ENCODE data around the gene KLHL29. TPM values are rescaled to one million over a fixed set of nuclear protein-coding genes. Genes with fewer than 3 reads are reported as not detected.

KLHL29 gene
- total RNA-seq, 1 donor from 2014 or later = 8.0 TPM

DNA sequence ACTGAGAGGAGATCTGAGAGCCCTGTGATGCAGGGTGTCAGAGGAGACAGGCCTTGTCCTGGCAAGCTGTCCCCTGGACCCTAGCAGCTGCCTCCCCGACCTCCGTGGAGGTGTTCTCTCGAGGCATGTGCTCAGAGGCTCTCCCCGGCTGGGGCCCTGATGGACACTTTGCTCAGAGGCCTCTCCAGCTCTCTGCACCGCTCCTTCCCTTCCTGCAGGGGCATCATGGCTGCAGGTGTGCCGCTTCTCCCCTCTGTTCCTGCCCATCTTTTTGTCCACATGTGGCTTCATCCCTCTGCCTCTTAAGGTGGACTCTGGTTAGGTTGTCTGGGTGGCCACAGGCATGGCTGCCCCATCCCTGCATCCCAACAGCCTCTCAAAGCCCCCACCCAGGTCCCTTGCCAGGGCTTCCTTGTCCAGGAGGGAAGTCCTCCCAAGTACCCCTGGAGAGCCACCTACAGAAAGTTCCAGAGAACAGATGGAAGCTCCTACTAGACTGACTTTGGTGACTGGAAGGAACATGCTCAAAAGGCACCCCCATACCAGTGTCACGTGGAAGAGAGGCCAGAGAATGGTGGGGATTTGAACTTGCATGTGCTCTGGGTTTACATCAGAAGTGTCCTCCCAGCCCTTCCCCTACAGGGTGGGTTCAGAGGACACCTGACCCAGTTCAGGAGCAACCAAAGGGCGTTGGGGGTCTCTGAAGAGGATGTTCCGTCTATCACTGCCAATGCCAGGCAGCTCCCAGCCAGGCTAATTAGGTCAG is 120.4 kb downstream of the KLHL29 start:
- TF ChIP-seq, protein P1, sequence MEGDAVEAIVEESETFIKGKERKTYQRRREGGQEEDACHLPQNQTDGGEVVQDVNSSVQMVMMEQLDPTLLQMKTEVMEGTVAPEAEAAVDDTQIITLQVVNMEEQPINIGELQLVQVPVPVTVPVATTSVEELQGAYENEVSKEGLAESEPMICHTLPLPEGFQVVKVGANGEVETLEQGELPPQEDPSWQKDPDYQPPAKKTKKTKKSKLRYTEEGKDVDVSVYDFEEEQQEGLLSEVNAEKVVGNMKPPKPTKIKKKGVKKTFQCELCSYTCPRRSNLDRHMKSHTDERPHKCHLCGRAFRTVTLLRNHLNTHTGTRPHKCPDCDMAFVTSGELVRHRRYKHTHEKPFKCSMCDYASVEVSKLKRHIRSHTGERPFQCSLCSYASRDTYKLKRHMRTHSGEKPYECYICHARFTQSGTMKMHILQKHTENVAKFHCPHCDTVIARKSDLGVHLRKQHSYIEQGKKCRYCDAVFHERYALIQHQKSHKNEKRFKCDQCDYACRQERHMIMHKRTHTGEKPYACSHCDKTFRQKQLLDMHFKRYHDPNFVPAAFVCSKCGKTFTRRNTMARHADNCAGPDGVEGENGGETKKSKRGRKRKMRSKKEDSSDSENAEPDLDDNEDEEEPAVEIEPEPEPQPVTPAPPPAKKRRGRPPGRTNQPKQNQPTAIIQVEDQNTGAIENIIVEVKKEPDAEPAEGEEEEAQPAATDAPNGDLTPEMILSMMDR (IDR thresholded peaks at IDR 0.05) = peak; percentile 14
- no peak for DNase-seq (ENCODE audit: low spot score)
- Mint-ChIP-seq H3K27ac (ENCODE audit: unreplicated experiment) (no peak overlapping the region), H3K9me3 (ENCODE audit: low read depth) (no peaks in the 10 kb centered on the region), H3K4me3 (ENCODE audit: unreplicated experiment) (no peak overlapping the region), H3K27me3 (ENCODE audit: low read depth) (peaks cover 7% of the 10 kb centered on the region), H3K36me3 (ENCODE audit: low read depth) (peaks cover 1% of the 10 kb centered on the region), H3K4me1 (ENCODE audit: low read depth) (peaks cover 23% of the 10 kb centered on the region)

DNA sequence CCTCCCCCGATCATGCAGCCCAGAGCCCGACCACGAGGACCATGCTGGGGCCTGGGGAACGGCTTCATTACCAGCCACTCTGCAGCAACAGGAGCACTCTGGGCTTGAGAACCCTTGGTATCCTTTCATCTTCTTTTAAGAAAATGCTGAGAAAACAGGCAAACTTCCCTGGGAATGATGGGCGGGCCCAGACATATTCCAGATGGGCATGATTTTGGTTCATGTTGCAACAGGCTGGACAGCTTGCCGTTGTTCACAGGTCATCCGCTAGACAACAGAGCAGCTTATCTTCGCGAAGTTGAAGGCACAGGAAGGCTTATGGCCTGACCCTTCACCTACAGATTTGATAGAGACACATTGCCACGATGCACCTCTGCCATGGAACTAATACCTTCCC is 121.0 kb downstream of the KLHL29 start:
- Mint-ChIP-seq H3K27ac (ENCODE audit: unreplicated experiment) (no peak overlapping the region), H3K27me3 (ENCODE audit: low read depth) (peaks cover 7% of the 10 kb centered on the region), H3K4me1 (ENCODE audit: low read depth) (peaks cover 23% of the 10 kb centered on the region), H3K36me3 (ENCODE audit: low read depth) (peaks cover 1% of the 10 kb centered on the region), H3K9me3 (ENCODE audit: low read depth) (no peaks in the 10 kb centered on the region), H3K4me3 (ENCODE audit: unreplicated experiment) (no peak overlapping the region)
- DNase-seq (ENCODE audit: low spot score) = no peak
- TF ChIP-seq, protein P1 (IDR thresholded peaks at IDR 0.05) = no peak

DNA sequence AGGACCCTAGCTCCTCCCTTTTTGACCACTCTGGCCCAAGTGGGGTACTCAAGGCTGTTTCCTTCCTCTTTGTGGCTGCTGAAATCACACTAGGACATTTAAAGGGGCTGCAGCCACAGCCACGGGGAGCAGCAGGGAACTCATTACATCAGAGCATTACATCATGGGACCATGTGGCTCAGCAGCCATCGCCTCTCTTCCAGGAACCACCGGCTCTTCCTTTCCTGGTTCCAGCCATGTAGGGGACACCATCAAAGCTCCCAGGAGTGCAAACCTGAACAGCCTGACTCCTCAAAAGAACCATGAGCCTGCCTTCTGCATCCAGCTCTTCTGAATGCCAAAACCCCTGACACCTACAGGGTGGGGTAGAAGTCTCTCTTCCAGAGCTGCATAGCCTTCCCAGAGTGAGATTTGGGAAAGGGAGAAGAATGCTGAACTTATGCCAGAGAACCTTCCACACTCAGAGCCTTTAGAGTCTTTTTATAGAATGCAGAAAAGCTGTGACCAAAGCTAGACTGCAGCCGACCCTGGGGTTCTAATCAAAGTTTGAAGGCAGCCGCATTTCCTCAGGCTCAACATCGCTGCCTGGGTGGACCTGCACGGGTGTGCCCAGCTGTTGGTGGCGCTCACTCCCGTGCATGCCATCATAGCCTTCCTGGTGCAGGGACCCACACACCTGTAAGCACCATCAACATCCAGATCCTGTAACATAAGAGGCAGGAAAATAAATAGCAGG is 121.7 kb downstream of the KLHL29 start:
- Mint-ChIP-seq H3K4me3 (ENCODE audit: unreplicated experiment) (no peak overlapping the region), H3K27ac (ENCODE audit: unreplicated experiment) (no peak overlapping the region), H3K4me1 (ENCODE audit: low read depth) (peaks cover 19% of the 10 kb centered on the region), H3K9me3 (ENCODE audit: low read depth) (no peaks in the 10 kb centered on the region), H3K36me3 (ENCODE audit: low read depth) (peaks cover 1% of the 10 kb centered on the region), H3K27me3 (ENCODE audit: low read depth) (peaks cover 7% of the 10 kb centered on the region)
- DNase-seq (ENCODE audit: low spot score) = no peak
- TF ChIP-seq, protein P1 (IDR thresholded peaks at IDR 0.05) = no peak

DNA sequence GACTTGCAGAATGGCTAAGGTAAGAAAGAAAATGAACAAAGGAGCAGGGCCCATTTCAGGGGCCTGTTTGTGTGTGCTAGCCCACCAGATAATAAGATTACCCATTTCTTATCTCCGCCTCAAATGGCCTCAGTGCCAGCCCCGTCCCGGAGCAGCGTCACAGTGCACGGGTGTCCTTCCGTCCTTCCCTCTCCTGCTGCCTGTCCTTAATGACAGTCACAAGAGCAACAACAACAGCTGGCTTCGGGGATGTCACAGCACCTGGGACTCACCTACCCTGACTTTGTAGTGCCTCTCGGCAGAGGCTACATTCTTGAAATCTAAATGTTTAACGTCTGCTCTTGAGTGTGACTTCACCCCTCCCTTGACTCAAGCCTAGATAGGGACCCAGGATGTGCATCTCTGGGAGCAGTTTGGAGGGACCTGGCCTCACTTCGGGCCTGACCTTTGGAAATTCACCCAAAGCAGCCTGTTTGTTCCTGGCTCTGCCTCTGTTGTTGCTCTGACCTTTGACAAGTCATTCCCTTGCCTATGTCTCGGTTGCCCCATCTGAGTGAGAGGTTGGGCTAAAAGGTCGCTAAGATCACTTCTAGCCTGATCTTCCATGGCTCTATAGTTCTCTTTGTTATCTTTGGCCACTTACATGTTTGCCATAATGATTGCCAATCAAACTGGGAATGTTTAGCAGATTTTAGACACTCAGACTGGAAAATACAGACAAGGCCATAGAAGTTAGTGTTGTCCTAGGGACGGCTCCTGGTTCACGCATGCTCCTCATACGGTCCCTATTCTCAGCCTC is 122.5 kb downstream of the KLHL29 start:
- Mint-ChIP-seq H3K27me3 (ENCODE audit: low read depth) (peaks cover 5% of the 10 kb centered on the region), H3K27ac (ENCODE audit: unreplicated experiment) (no peak overlapping the region), H3K9me3 (ENCODE audit: low read depth) (no peaks in the 10 kb centered on the region), H3K4me3 (ENCODE audit: unreplicated experiment) (no peak overlapping the region), H3K4me1 (ENCODE audit: low read depth) (peaks cover 12% of the 10 kb centered on the region), H3K36me3 (ENCODE audit: low read depth) (peaks cover 1% of the 10 kb centered on the region)
- TF ChIP-seq, protein P1 (IDR thresholded peaks at IDR 0.05) = no peak
- no peak for DNase-seq (ENCODE audit: low spot score)

DNA sequence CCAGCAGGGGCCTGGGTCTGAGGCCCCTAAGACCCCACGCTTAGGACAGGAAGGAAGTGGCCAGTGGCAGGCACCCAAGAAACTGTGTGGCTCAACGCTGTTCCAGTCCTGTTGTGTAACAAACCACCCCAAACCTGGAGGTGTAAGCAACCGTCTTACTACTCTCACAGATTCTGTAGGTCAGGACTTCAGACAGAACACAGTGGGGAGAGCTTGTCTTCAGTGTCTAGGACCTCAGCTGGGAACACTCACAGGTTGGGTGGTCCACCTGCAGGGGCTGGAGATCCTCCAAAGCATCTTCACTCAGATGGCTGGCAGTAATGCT is 123.0 kb downstream of the KLHL29 start:
- H3K4me1 Mint-ChIP-seq (ENCODE audit: low read depth) = peaks cover 11% of the 10 kb centered on the region

More for the DNA sequence above, 123.0 kb downstream of the KLHL29 start:
- TF ChIP-seq, protein P1 (IDR thresholded peaks at IDR 0.05) = no peak
- Mint-ChIP-seq H3K4me3 (ENCODE audit: unreplicated experiment) (no peak overlapping the region), H3K27ac (ENCODE audit: unreplicated experiment) (no peak overlapping the region), H3K36me3 (ENCODE audit: low read depth) (peaks cover 1% of the 10 kb centered on the region), H3K9me3 (ENCODE audit: low read depth) (no peaks in the 10 kb centered on the region), H3K27me3 (ENCODE audit: low read depth) (peaks cover 5% of the 10 kb centered on the region)
- no peak for DNase-seq (ENCODE audit: low spot score)

All from chondrocyte (in vitro differentiated cells).